GM13976 (cell line): ENCODE measurements around the gene ABCC11.

Source experiments
- DNase-seq: peaks from one replicate; pipeline ENCODE4 v3.0.0; 2012; ENCODE audit warnings: low spot score
- in situ Hi-C: fragments of 300-500 bp; cut with MboI; formaldehyde crosslinking; loops from one replicate; pipeline ENCODE4 v1.12.0; 2022; ENCODE audit warnings: low sequenced_read_pairs, mixed read lengths, inconsistent platforms; ENCODE audit not compliant: unreplicated experiment
- TF ChIP-seq, protein P1 (sequence below): IDR thresholded peaks from 2 replicates; pipeline ENCODE4 v1.5.1; 2012; ENCODE audit warnings: borderline replicate concordance, mild to moderate bottlenecking; ENCODE audit not compliant: insufficient read depth; ENCODE audit errors: extremely low read depth, missing control alignments, control extremely low read depth

ABCC11 gene

DNA sequence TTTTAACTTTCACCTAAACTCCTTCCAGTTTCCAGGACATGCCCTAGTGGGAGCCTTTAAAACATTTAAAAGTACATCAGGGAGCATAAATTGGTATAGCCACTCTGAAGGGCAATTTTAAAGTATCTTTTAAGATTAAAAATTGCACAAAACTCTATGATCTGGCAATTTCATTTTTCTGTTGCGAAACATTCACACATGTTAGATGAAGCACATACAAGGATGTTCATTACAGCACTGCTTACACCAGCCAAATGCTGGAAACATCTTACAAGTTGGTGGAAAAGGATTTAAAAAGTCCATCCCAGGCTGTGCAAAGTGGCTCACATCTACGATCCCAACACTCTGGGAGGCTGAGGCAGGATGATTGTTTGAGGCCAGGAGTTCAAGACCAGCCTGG, 29.6 kb downstream of the ABCC11 start:
- no peak for DNase-seq
- TF ChIP-seq, protein P1, sequence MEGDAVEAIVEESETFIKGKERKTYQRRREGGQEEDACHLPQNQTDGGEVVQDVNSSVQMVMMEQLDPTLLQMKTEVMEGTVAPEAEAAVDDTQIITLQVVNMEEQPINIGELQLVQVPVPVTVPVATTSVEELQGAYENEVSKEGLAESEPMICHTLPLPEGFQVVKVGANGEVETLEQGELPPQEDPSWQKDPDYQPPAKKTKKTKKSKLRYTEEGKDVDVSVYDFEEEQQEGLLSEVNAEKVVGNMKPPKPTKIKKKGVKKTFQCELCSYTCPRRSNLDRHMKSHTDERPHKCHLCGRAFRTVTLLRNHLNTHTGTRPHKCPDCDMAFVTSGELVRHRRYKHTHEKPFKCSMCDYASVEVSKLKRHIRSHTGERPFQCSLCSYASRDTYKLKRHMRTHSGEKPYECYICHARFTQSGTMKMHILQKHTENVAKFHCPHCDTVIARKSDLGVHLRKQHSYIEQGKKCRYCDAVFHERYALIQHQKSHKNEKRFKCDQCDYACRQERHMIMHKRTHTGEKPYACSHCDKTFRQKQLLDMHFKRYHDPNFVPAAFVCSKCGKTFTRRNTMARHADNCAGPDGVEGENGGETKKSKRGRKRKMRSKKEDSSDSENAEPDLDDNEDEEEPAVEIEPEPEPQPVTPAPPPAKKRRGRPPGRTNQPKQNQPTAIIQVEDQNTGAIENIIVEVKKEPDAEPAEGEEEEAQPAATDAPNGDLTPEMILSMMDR: no peak
- in situ Hi-C loops: no loop called here

DNA sequence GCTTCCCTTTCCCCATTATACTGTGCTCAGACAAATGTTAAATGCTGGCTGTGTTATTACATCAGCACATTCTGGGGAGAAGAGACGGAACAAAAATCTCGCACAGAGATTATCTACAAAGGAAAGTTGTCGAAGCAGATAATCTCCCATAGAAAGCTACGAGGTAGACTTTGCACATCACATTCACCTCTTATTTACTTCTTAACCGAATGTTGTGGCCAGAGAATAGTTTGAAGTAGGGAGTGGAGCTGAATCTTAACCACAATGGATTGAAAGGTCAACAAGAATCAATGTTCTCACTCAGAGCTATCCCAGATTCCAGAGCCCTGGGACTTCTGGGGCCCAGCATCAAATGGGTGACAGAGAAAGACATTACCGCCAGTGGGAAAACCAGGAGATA, 31.6 kb downstream of the ABCC11 start:
- in situ Hi-C loops: no loop called here
- DNase-seq: no peak
- TF ChIP-seq, protein P1: no peak

DNA sequence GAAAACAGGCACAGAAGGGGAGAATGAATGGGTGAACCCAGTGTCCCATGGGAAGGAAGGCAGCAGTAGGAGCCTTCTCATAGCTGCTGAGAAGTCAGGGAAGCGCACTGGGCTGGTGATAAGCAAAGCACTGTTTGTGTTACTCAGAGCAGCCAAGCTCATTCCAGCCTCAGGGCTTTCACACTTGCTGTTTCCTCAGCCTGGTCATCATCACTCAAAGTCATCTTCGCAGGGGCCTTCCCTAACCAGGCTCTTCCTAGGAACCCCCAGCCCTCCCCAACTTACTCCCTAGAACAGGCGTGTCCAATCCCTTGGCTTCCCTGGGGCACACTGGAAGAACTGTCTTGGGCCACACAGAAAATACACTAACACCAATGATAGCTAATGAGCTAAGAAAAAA, 35.3 kb downstream of the ABCC11 start:
- in situ Hi-C loops: no loop called here

DNA sequence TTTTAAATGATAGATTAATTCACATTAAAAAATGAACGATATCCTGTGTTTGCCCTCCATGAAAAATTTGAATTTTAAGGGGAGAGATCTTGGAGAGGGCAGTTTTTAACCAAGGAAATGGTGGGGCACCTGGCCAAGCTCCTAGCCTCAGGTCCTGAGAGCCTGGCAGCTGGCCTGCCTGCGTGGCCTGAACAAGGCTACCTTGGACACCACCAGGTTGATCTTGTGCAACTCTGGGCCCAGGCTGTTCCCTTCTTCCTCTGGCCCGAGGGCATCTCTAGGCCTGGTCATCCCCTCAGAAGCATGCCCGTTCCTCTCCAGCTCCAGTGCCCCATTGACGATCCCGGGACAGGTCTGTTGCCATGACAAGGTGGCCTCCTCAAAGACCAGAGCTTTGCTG, 36.6 kb downstream of the ABCC11 start:
- DNase-seq: no peak
- in situ Hi-C loops: no loop called here
- TF ChIP-seq, protein P1: no peak

More for the DNA sequence above, 35.3 kb downstream of the ABCC11 start:
- TF ChIP-seq, protein P1: no peak
- no peak for DNase-seq

DNA sequence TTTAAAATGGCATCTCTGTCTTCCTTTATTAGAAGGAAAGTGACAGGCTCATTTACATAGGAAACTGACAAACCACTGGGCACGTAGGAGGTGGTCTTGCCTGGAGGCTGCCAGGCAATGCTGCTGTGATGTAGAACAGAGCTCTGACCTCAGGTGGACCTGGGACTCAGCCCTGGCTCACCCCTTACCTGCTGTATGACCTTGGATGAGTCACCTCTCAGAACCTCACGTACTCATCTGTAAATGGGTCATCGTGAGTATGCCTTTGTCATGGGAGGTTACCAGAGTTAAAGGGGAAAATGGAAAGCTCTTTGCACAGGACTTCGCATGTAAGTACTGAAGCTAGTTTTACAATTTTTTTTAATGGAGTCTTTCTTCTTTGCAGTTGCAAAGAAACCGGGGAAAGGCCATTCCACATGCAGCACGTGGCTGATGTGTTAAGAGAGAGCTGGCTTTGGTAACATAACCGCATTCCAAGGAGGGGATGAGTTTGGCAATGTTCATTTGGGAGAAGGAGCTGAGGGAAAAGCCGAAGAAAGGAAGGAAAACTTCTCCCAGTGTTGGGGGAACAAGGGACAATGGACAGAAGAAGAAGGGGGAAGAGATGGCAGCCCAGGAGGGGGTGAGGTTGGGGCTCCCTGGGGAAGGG, 40.6 kb downstream of the ABCC11 start:
- no peak for DNase-seq
- in situ Hi-C loops: no loop called here
- TF ChIP-seq, protein P1: no peak

DNA sequence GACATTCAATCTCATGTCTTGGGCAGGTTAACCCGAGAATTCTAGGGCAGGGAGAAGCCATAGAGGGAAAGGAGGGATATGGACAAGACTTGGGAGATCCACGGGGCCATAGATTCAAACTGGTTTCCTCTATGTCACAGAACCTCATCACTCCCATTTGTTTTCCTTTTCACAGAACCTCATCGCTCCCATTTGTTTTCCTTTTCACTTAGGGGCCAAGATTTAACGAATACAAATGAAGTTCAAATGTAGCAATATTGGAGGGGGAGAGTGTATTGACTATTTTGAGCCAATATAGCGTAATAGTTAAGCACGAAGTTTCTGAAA, 42.6 kb downstream of the ABCC11 start:
- no peak for DNase-seq
- TF ChIP-seq, protein P1: no peak
- in situ Hi-C loops: no loop called here
